B cell (primary cell): ENCODE measurements around the gene MEX3B. TPM values are rescaled to one million over a fixed set of nuclear protein-coding genes. Genes with fewer than 3 reads are reported as not detected.

Source experiments
- ATAC-seq: fragments of 200-7000 bp; cut with Tn5 transposase; one replicate; pipeline ENCODE4 v1.10.0; 2021; ENCODE audit warnings: low read depth, mild to moderate bottlenecking, moderate number of reproducible peaks, moderate library complexity
- CTCF ChIA-PET: fragments of 350-600 bp; sonication (Branson Sonifier 250); formaldehyde crosslinking; loops from one replicate; lab custom pipeline; 2021; ENCODE audit warnings: antibody characterized with exemption, inconsistent platforms; lab: Charles Lee
- POLR2A ChIA-PET: fragments of 350-600 bp; sonication (Branson Sonifier 250); formaldehyde crosslinking; loops from one replicate; lab custom pipeline; 2021; ENCODE audit warnings: antibody characterized with exemption; lab: Charles Lee
- DNase-seq: peaks from one replicate; pipeline ENCODE4 v3.0.0; 2013
- H2AFZ ChIP-seq: 2 replicates; pipeline ENCODE4 v1.6.1; 2012; ENCODE audit warnings: mild to moderate bottlenecking, low read depth, low read length; ENCODE audit not compliant: insufficient read depth, poor library complexity, severe bottlenecking
- H3K27ac ChIP-seq, 2 donors: 1 replicate in 1 of 2; 2 replicates in 1 of 2; pipeline ENCODE4 v1.5.1; 2012 to 2013; ENCODE audit warnings: low read length in 2 of 2, mild to moderate bottlenecking in 2 of 2, moderate library complexity in 1 of 2
- H3K27me3 ChIP-seq, 4 experiments: fragments of 200-600 bp in 1 of 4; sonication (generic) in 1 of 4; replicated peaks in 1 of 4; 1 replicate in 2 of 4; 2 replicates in 2 of 4; pipeline versions ENCODE4 v1.6.1 to v1.7.0; 2013 to 2016; ENCODE audit warnings: low read length in 3 of 4, mild to moderate bottlenecking in 2 of 4, mixed read lengths in 1 of 4, moderate library complexity in 1 of 4; ENCODE audit not compliant: insufficient read depth in 4 of 4, control insufficient read depth in 3 of 4; ENCODE audit errors: control extremely low read depth in 1 of 4
- H3K36me3 ChIP-seq, 2 experiments: replicated peaks in 1 of 2; 1 replicate in 1 of 2; 2 replicates in 1 of 2; pipeline versions ENCODE4 v1.6.1 to v1.7.1; 2013; ENCODE audit warnings: low read length in 1 of 2; ENCODE audit not compliant: insufficient read depth in 2 of 2, control insufficient read depth in 1 of 2; ENCODE audit errors: control extremely low read depth in 1 of 2, extremely low read depth in 1 of 2
- H3K4me1 ChIP-seq, 2 donors: fragments of 200-600 bp in 1 of 2; sonication (generic) in 1 of 2; 1 replicate in 1 of 2; 2 replicates in 1 of 2; pipeline versions ENCODE4 v1.5.1 to v1.6.1; 2013 to 2017; ENCODE audit warnings: low read length in 2 of 2; ENCODE audit not compliant: control insufficient read depth in 2 of 2, insufficient read depth in 2 of 2
- H3K4me2 ChIP-seq: replicated peaks from 2 replicates; pipeline ENCODE3; 2012; ENCODE audit warnings: mild to moderate bottlenecking, low read depth, low read length; ENCODE audit not compliant: poor library complexity, severe bottlenecking
- H3K4me3 ChIP-seq, 5 experiments: fragments of 200-600 bp in 1 of 5; sonication (generic) in 1 of 5; 1 replicate in 3 of 5; 2 replicates in 2 of 5; pipeline versions ENCODE4 v1.5.1 to v1.7.0; 2011 to 2016; ENCODE audit warnings: low read length in 4 of 5, mild to moderate bottlenecking in 4 of 5, low read depth in 2 of 5, control low read depth in 1 of 5, moderate library complexity in 1 of 5; ENCODE audit not compliant: insufficient read depth in 1 of 5; ENCODE audit errors: control extremely low read depth in 1 of 5, extremely low read depth in 1 of 5
- H3K79me2 ChIP-seq: fragments of 200-600 bp; sonication (generic); one replicate; pipeline ENCODE4 v1.6.0; 2016; ENCODE audit warnings: low read length; ENCODE audit not compliant: control insufficient read depth, insufficient read depth
- H3K9ac ChIP-seq: fragments of 200-600 bp; sonication (generic); 2 replicates; pipeline ENCODE4 v1.6.1; 2017; ENCODE audit warnings: mild to moderate bottlenecking, low read length, moderate library complexity
- H3K9me3 ChIP-seq, 3 donors: one replicate each; pipeline versions ENCODE4 v1.6.1 to v1.7.1; 2013; ENCODE audit warnings: low read length in 2 of 3; ENCODE audit not compliant: control insufficient read depth in 2 of 3, insufficient read depth in 1 of 3; ENCODE audit errors: control extremely low read depth in 1 of 3
- H4K20me1 ChIP-seq: 2 replicates; pipeline ENCODE4 v1.6.0; 2012; ENCODE audit warnings: mild to moderate bottlenecking, low read length; ENCODE audit not compliant: insufficient read depth, control insufficient read depth, poor library complexity, severe bottlenecking
- H3K27ac Mint-ChIP-seq: one replicate; pipeline ENCODE4 v1.8.0; 2021; ENCODE audit warnings: mixed read lengths
- H3K27me3 Mint-ChIP-seq: one replicate; pipeline ENCODE4 v1.8.0; 2021; ENCODE audit warnings: mixed read lengths
- H3K4me1 Mint-ChIP-seq: one replicate; pipeline ENCODE4 v1.8.0; 2021; ENCODE audit warnings: mixed read lengths
- H3K4me3 Mint-ChIP-seq: one replicate; pipeline ENCODE4 v1.8.0; 2021; ENCODE audit warnings: mixed read lengths
- H3K9me3 Mint-ChIP-seq: one replicate; pipeline ENCODE4 v1.8.0; 2022; ENCODE audit warnings: mixed read lengths; ENCODE audit not compliant: insufficient read depth
- EZH2 ChIP-seq: IDR thresholded peaks from 2 replicates; pipeline ENCODE4 v1.6.1; 2012; ENCODE audit warnings: borderline replicate concordance, low read depth, mild to moderate bottlenecking, moderate library complexity, low read length; ENCODE audit not compliant: insufficient read depth, poor library complexity, severe bottlenecking
- WGBS: methylation state at CpG from one replicate; pipeline ENCODE4 v1.1.5; 2013; ENCODE audit warnings: missing lambda C conversion rate; ENCODE audit not compliant: insufficient coverage; 5-methylcytosine and 5-hydroxymethylcytosine counted together
- intact Hi-C: fragments of 100-400 bp; cut with micrococcal nuclease; formaldehyde crosslinking; loops from one replicate; pipeline ENCODE4 v1.10.0; 2022
- polyA plus RNA-seq: library from polyadenylated mRNA; depleted of rRNA; stranded (reverse); fragments of >200 nt; gene quantifications from 2 replicates; pipeline ENCODE4 v1.2.3, GENCODE V29; 2012
- total RNA-seq, 2 donors: library from RNA; stranded (reverse); fragments of 120-200 nt in 1 of 2; gene quantifications; 1 replicate in 1 of 2; 2 replicates in 1 of 2; pipeline versions ENCODE4 v1.2.3 to v1.2.4, GENCODE V29; 2013 to 2022
- TF ChIP-seq, protein P1 (sequence below): fragments of 200-600 bp; IDR thresholded peaks from one replicate; pipeline ENCODE4 v1.8.0; 2022; ENCODE audit warnings: antibody characterized with exemption, mild to moderate bottlenecking

The MEX3B gene
- total and polyA plus RNA-seq, 2 donors (not counting 1 experiment from before 2014, with no cell fraction given) = 0.40 to 0.59 TPM

DNA sequence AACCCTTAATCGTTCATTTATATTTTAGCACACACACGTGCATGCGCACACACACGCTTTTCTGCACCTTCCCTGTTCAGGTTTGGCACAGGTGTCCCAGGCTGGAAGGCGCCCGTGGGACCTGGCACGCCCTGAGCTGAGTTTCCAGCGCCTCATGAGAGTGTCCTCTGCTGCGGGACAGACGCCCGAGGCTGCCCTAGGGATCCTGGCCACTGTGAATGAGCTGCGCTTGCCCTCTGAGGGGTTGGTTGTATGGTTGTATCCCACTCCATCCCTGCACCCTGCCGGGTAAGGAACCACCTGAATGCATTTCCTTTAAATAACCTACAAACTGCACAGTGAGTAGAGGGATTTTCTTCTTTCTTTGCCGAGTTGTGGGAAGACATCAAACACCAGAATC is 12.2 kb upstream of the MEX3B start:
- H3K27ac Mint-ChIP-seq = no peak overlapping the region
- DNase-seq (no peak), ATAC-seq (no peak)
- TF ChIP-seq EZH2 = no peak
- TF ChIP-seq, protein P1, sequence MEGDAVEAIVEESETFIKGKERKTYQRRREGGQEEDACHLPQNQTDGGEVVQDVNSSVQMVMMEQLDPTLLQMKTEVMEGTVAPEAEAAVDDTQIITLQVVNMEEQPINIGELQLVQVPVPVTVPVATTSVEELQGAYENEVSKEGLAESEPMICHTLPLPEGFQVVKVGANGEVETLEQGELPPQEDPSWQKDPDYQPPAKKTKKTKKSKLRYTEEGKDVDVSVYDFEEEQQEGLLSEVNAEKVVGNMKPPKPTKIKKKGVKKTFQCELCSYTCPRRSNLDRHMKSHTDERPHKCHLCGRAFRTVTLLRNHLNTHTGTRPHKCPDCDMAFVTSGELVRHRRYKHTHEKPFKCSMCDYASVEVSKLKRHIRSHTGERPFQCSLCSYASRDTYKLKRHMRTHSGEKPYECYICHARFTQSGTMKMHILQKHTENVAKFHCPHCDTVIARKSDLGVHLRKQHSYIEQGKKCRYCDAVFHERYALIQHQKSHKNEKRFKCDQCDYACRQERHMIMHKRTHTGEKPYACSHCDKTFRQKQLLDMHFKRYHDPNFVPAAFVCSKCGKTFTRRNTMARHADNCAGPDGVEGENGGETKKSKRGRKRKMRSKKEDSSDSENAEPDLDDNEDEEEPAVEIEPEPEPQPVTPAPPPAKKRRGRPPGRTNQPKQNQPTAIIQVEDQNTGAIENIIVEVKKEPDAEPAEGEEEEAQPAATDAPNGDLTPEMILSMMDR = no peak
- Histone ChIP-seq H3K36me3 (no peaks in the 10 kb centered on the region), H3K4me2 (no peak overlapping the region), H3K9me3 (no peaks in the 10 kb centered on the region), H3K27me3 (peaks cover 0 to 32% (median 9%) of the 10 kb centered on the region in 4 experiments), H3K4me1 (peaks cover 0 to 13% of the 10 kb centered on the region in 2 donors), H2AFZ (no peak overlapping the region), H3K27ac (no peak overlapping the region), H3K4me3 (no peak overlapping the region), H3K79me2 (no peaks in the 10 kb centered on the region), H4K20me1 (no peaks in the 10 kb centered on the region), H3K9ac (no peak overlapping the region)
- CTCF ChIA-PET = no interaction called here
- H3K27me3 Mint-ChIP-seq = peaks cover 53% of the 10 kb centered on the region
- 16% methylated on average over 11 of the region's 14 CpGs for WGBS
- no peaks in the 10 kb centered on the region for H3K9me3 Mint-ChIP-seq
- POLR2A ChIA-PET = no interaction called here
- intact Hi-C loops = no loop called here
- H3K4me1 Mint-ChIP-seq = peaks cover 7% of the 10 kb centered on the region
- H3K4me3 Mint-ChIP-seq = no peak overlapping the region

DNA sequence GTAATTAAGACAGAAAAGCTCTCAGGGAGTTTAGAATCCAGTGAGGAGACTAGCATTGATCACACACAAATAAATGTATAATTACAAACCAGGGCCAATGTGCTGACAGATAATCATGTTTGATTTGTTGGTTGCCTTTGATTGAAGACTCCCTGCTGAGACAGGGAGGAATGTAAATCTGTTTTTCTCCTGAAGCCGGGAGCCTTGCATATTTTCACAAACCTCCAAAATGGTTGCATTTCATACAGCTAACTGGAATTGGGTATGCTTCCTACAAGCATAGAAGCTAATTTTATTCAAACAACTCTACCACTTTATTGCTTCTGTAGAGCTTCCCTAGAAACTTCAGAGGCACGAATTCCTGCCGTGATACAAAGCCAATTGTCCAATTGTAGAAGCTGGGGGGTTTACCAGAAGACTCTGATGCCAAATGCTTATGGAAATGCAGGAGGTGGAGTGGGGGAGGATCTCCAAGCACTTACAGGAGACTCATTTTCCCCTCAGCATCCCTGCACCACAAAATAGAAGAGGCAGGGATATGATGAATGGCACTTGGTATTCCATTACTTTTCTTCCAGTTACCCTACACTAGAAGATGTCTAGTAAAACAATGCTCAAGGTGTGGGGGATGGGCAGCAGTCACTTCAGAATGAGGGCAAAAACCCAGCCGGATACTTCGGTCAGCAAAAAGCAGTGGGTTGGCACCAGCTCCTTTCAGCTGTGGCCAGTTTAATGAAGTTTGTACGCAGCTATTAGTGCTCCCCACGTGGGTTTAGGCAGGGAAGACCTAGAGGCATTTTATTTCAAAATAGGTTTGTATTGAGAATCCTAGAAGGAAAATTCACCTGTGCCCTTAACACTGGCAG is 11.4 kb upstream of the MEX3B start:
- no peak overlapping the region for H2AFZ ChIP-seq
- no peaks in the 10 kb centered on the region for H4K20me1 ChIP-seq
- peaks cover 4% of the 10 kb centered on the region for H3K4me1 Mint-ChIP-seq
- H3K9ac ChIP-seq = no peak overlapping the region
- ATAC-seq (no peak), DNase-seq (no peak)
- ChIA-PET POLR2A (no interaction called here), CTCF (no interaction called here)
- peaks cover 0 to 4% of the 10 kb centered on the region in 2 donors for H3K4me1 ChIP-seq
- H3K4me3 ChIP-seq = no peak overlapping the region
- H3K9me3 ChIP-seq = no peaks in the 10 kb centered on the region
- H3K27me3 ChIP-seq = peaks cover 0 to 27% (median 9%) of the 10 kb centered on the region in 4 experiments
- TF ChIP-seq, protein P1 = no peak
- TF ChIP-seq EZH2 = no peak
- H3K4me2 ChIP-seq = no peak overlapping the region
- peaks cover 54% of the 10 kb centered on the region for H3K27me3 Mint-ChIP-seq
- H3K79me2 ChIP-seq = no peaks in the 10 kb centered on the region
- intact Hi-C loops = no loop called here
- H3K36me3 ChIP-seq = no peaks in the 10 kb centered on the region
- H3K9me3 Mint-ChIP-seq = no peaks in the 10 kb centered on the region
- H3K27ac Mint-ChIP-seq = no peak overlapping the region
- no peak overlapping the region for H3K4me3 Mint-ChIP-seq
- WGBS = 33% methylated on average over 4 of the region's 7 CpGs
- no peak overlapping the region for H3K27ac ChIP-seq
